COLO668 (cell line): ENCODE measurements around the gene CDRT15.
"Not testable (repeated sequence)": the region's sequence is repeated elsewhere in the genome, so short reads cannot be mapped to it uniquely, and the experiment has no call there.

Experiments
- DNase-seq: peaks from one replicate; lab custom pipeline; 2025; ENCODE audit not compliant: unreplicated experiment; lab: John Stamatoyannopoulos, UW

The CDRT15 gene

DNA sequence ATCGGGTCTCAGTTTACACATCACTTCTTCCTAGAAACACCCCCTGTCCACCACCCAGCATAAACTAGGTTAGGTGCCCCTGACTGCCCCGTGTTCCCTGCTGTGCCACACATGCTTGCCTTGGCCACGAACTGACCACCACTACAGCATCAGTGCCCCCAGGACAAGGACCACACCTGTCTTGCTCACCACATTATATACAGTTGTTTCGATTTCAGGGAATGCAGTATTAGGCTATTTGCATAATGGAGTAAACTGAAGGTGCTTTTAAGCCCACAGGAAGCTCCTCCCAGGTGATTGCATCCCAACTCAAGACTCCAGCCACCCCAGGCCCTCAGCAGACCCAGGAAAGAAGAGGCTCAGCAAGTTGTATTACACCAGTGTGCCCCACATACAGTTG lies 50.2 kb downstream of the CDRT15 start:
- DNase-seq, result not testable (repeated sequence)
